ENCODE results near the gene ASCC3.

- TF ChIP-seq CTCF (IDR thresholded peaks at IDR 0.05): no peak
- TF ChIP-seq POLR2A (IDR thresholded peaks at IDR 0.05): no peak
These were observed 32.5 kb upstream of the ASCC3 start for GRCh38 chr6:100913400-100914276.

All from transverse colon (tissue), 3 donors.